K562 (cell line): ENCODE results near the gene PLEKHM2. TPM values are rescaled to one million over a fixed set of nuclear protein-coding genes. Genes with fewer than 3 reads are reported as not detected.

Source experiments
- ATAC-seq: fragments of 200-7000 bp; cut with Tn5 transposase; 3 replicates; pipeline ENCODE4 v1.9.1; 2020; ENCODE audit warnings: moderate library complexity
- BruUV-seq: library from RNA; stranded (reverse); fragments of 400-500 nt; replicated peaks from 2 replicates; lab custom pipeline; 2021; lab: Mats Ljungman, UMichigan
- CTCF ChIA-PET: fragments of 300-600 bp; formaldehyde crosslinking; extraction: SDS; loops from one replicate; lab custom pipeline; 2021; ENCODE audit warnings: low intra/inter-chr PET ratio; lab: Yijun Ruan, JAX
- POLR2A ChIA-PET: fragments of 300-600, 350-650 bp; sonication (Branson Sonifier 250); formaldehyde crosslinking; extraction: SDS; loops from one replicate; lab custom pipeline; 2021; ENCODE audit warnings: antibody characterized with exemption, inconsistent platforms; lab: Yijun Ruan, JAX
- DNase-seq, 4 experiments: peaks; one replicate each; pipeline versions ENCODE4 v3.0.0 to v3.0.0-alpha.2; 2011 to 2018; ENCODE audit warnings: low spot score in 3 of 4, mixed read lengths in 3 of 4; ENCODE audit errors: extremely low read depth in 1 of 4
- FAIRE-seq: peaks from 2 replicates; lab custom pipeline; 2011; peaks lifted over from hg19 to GRCh38; lab: Jason Lieb, UNC
- H2AFZ ChIP-seq: 2 replicates; pipeline ENCODE4 v1.6.0; 2011; ENCODE audit warnings: low read depth, low read length, control low read depth, inconsistent platforms
- H3K27ac ChIP-seq: fragments of 200-600 bp; 3 replicates; pipeline ENCODE4 v1.8.0; 2011; ENCODE audit warnings: low read depth, mild to moderate bottlenecking, control low read depth, inconsistent platforms, low read length, moderate library complexity, mixed read lengths; ENCODE audit errors: extremely low read depth
- H3K27me3 ChIP-seq, 2 experiments: fragments of 300-600 bp in 1 of 2; 2 replicates in 1 of 2; 3 replicates in 1 of 2; pipeline versions ENCODE4 v1.6.0 to v1.8.0; 2011; ENCODE audit warnings: inconsistent platforms in 2 of 2, low read length in 2 of 2, mild to moderate bottlenecking in 1 of 2, mixed read lengths in 1 of 2, moderate library complexity in 1 of 2; ENCODE audit not compliant: control insufficient read depth in 2 of 2, insufficient read depth in 2 of 2
- H3K36me3 ChIP-seq: fragments of 300-600 bp; 3 replicates; pipeline ENCODE4 v1.8.0; 2011; ENCODE audit warnings: mild to moderate bottlenecking, low read length, inconsistent platforms; ENCODE audit not compliant: control insufficient read depth, insufficient read depth
- H3K4me1 ChIP-seq, 2 experiments: fragments of 200-600 bp in 1 of 2; replicated peaks in 1 of 2; 2 replicates in 1 of 2; 3 replicates in 1 of 2; pipeline versions ENCODE4 v1.5.1 to v1.8.0; 2011; ENCODE audit warnings: inconsistent platforms in 2 of 2, low read length in 2 of 2, mild to moderate bottlenecking in 1 of 2, mixed read lengths in 1 of 2, moderate library complexity in 1 of 2; ENCODE audit not compliant: control insufficient read depth in 2 of 2, insufficient read depth in 2 of 2
- H3K4me2 ChIP-seq: 2 replicates; pipeline ENCODE4 v1.6.1; 2011; ENCODE audit warnings: low read length, control low read depth, inconsistent platforms, mixed read lengths; ENCODE audit not compliant: insufficient read depth
- H3K4me3 ChIP-seq: fragments of 200-600 bp; sonication (generic), shearing (Covaris generic); 2 replicates; pipeline ENCODE4 v1.5.1; 2016; ENCODE audit warnings: control low read depth, inconsistent platforms
- H3K79me2 ChIP-seq: fragments of 200-600 bp; 3 replicates; pipeline ENCODE4 v1.8.0; 2011; ENCODE audit warnings: low read length, inconsistent platforms; ENCODE audit not compliant: control insufficient read depth, insufficient read depth
- H3K9ac ChIP-seq, 2 experiments: 2 replicates each; pipeline versions ENCODE4 v1.6.0 to v1.6.1; 2011; ENCODE audit warnings: low read depth in 2 of 2, low read length in 2 of 2, control low read depth in 1 of 2, inconsistent platforms in 1 of 2, mild to moderate bottlenecking in 1 of 2, mixed read lengths in 1 of 2; ENCODE audit not compliant: insufficient read depth in 1 of 2
- H3K9me1 ChIP-seq: one replicate; pipeline ENCODE4 v1.6.0; 2011; ENCODE audit warnings: inconsistent platforms, mild to moderate bottlenecking, low read length, moderate library complexity; ENCODE audit not compliant: control insufficient read depth, insufficient read depth
- H3K9me3 ChIP-seq: replicated peaks from 2 replicates; pipeline ENCODE4 v1.5.1; 2011; ENCODE audit warnings: low read depth, low read length, inconsistent platforms; ENCODE audit not compliant: control insufficient read depth, insufficient read depth
- H4K20me1 ChIP-seq: replicated peaks from 2 replicates; pipeline ENCODE4 v1.6.1; 2011; ENCODE audit warnings: low read length, inconsistent platforms, mixed read lengths; ENCODE audit not compliant: control insufficient read depth, insufficient read depth
- BDP1 ChIP-seq: IDR thresholded peaks from 3 replicates; pipeline ENCODE4 v1.6.1; 2011; ENCODE audit not compliant: insufficient read length, insufficient read depth
- ELF2 ChIP-seq: fragments of 250-450 bp; sonication (Bioruptor Pico); IDR thresholded peaks from 2 replicates; pipeline ENCODE4 v1.5.0; 2021; ENCODE audit warnings: mild to moderate bottlenecking
- MAFK ChIP-seq: IDR thresholded peaks from 2 replicates; pipeline ENCODE4 v1.6.1; 2011; ENCODE audit warnings: low read length, improper control_type of control experiment
- SMAD2 ChIP-seq: fragments of 150-350 bp; IDR thresholded peaks from 2 replicates; pipeline ENCODE4 v1.6.1; 2014; ENCODE audit warnings: low read depth, mild to moderate bottlenecking, low read length
- TAF1 ChIP-seq: IDR thresholded peaks from 2 replicates; pipeline ENCODE4 v1.6.1; 2011; ENCODE audit warnings: mild to moderate bottlenecking, low read length, moderate library complexity; ENCODE audit not compliant: insufficient read depth, control insufficient read depth, severe bottlenecking; ENCODE audit errors: extremely low read depth
- TBL1XR1 ChIP-seq, 2 experiments: IDR thresholded peaks; 2 replicates each; pipeline ENCODE4 v1.6.1; 2012; ENCODE audit warnings: improper control_type of control experiment in 2 of 2, low read length in 2 of 2, mild to moderate bottlenecking in 1 of 2
- XRCC3 ChIP-seq: fragments of 450-650 bp; IDR thresholded peaks from 2 replicates; pipeline ENCODE4 v1.6.1; 2017; ENCODE audit warnings: mild to moderate bottlenecking, moderate library complexity
- XRCC5 ChIP-seq: fragments of 200-400 bp; formaldehyde crosslinking; IDR thresholded peaks from 2 replicates; pipeline ENCODE4 v1.6.1; 2017; ENCODE audit warnings: low read depth, mild to moderate bottlenecking, low read length
- WGBS: fragments of 100-300 bp; shearing (Covaris generic); methylation state at CpG from one replicate; pipeline ENCODE4 v1.1.6; 2016; ENCODE audit warnings: low coverage, mixed read lengths; ENCODE audit not compliant: insufficient coverage; ENCODE audit errors: missing lambda C conversion rate; 5-methylcytosine and 5-hydroxymethylcytosine counted together
- in situ Hi-C: fragments of 300-500 bp; cut with MboI; formaldehyde crosslinking; loops from 4 replicates; pipeline ENCODE4 v1.15.0; 2018; ENCODE audit warnings: inconsistent platforms, mixed read lengths
- intact Hi-C: fragments of 100-400 bp; cut with micrococcal nuclease; formaldehyde crosslinking; loops from 2 replicates; pipeline ENCODE4 v1.14.2; 2022
- polyA plus RNA-seq, 8 experiments: library from polyadenylated mRNA; depleted of rRNA in 4 of 8; stranded (reverse) in 5 of 8; unstranded in 3 of 8; fragments of >200 nt; fragmentation: Nextera tagmentation in 2 of 8; fragmentation: Illumina TruSeq in 1 of 8; extraction: Ambion mirVana in 2 of 8; extraction: Trizol in 1 of 8; gene quantifications; 2 replicates each; pipeline versions ENCODE4 v1.2.1 to v1.2.3, GENCODE V29; 2011 to 2014; ENCODE audit warnings: inconsistent platforms in 1 of 8, missing spikeins in 1 of 8
- total RNA-seq, 7 experiments: library from RNA; depleted of rRNA in 6 of 7; stranded (reverse); fragments of >200 nt in 6 of 7; fragmentation: Illumina TruSeq in 2 of 7; extraction: Trizol in 2 of 7; gene quantifications; 2 replicates each; pipeline versions ENCODE4 v1.2.1 to v1.2.3, GENCODE V29; 2011 to 2021; ENCODE audit warnings: low replicate concordance in 1 of 7
- TF ChIP-seq, protein P1 (sequence below): fragments of 250-450 bp; sonication (Bioruptor Pico); IDR thresholded peaks from 2 replicates; pipeline ENCODE4 v1.5.0; 2022; ENCODE audit warnings: mild to moderate bottlenecking
- TF ChIP-seq, protein P2 (sequence below): fragments of 450-650 bp; IDR thresholded peaks from 2 replicates; pipeline ENCODE4 v1.6.1; 2016; ENCODE audit warnings: mild to moderate bottlenecking, moderate library complexity

Gene PLEKHM2
- total and polyA plus RNA-seq, 9 of the 15 experiments (the other 6 are each of a cell fraction or from before 2014, with no cell fraction given): 0.27 to 63.7 (median 33.2) TPM

DNA sequence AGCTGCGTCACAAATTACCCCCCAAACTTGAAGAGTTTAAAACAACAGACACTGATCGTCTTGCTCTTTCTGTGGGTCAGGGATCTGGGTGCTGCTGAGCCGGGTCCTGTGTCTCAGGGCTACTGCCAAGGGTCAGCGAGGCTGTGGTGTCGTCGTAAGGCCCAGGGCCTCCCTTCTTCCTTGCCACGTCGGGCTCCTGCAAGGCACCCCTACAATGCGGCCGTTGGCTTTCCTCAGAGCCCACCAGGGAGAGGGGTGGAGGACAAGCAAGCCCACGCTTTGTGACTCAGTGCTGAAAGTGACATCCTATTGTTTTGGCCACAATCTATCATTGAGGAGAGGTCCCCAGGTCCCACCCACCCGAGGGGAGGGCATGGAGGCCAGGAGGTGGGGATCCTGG, 66.8 kb downstream of the PLEKHM2 start:
- intact Hi-C loops: no loop called here
- no peak overlapping the region for H3K9ac ChIP-seq
- DNase-seq (no peak), FAIRE-seq (no peak), ATAC-seq (no peak)
- H3K4me1 ChIP-seq: peaks cover 0 to 13% of the 10 kb centered on the region in 2 experiments; a peak in 2 of 5 replicates
- in situ Hi-C loops: no loop called here
- no peak overlapping the region for H3K4me2 ChIP-seq
- H3K9me3 ChIP-seq: no peaks in the 10 kb centered on the region
- no peaks in the 10 kb centered on the region for H3K9me1 ChIP-seq
- no peak overlapping the region for H2AFZ ChIP-seq
- H3K79me2 ChIP-seq: no peaks in the 10 kb centered on the region
- no TSS peak for BruUV-seq
- no peak overlapping the region for H3K4me3 ChIP-seq
- H3K27me3 ChIP-seq: peaks cover 7 to 29% of the 10 kb centered on the region in 2 experiments; a peak in 3 of 5 replicates
- CTCF ChIA-PET: no interaction called here
- no peak overlapping the region for H3K27ac ChIP-seq
- POLR2A ChIA-PET: no interaction called here
- no peaks in the 10 kb centered on the region for H3K36me3 ChIP-seq
- WGBS: 10% methylated on average over 11 of the region's 12 CpGs
- H4K20me1 ChIP-seq: 0 out of 2 replicates have a peak, but pooled peaks cover 4% of the 10 kb centered on the region
- no peak for TF ChIP-seq ELF2 (CRISPR knock-in tag)
- no peak for TF ChIP-seq MAFK
- no peak for TF ChIP-seq XRCC5
- TF ChIP-seq TAF1: no peak
- TF ChIP-seq SMAD2: no peak
- TF ChIP-seq, protein P1, sequence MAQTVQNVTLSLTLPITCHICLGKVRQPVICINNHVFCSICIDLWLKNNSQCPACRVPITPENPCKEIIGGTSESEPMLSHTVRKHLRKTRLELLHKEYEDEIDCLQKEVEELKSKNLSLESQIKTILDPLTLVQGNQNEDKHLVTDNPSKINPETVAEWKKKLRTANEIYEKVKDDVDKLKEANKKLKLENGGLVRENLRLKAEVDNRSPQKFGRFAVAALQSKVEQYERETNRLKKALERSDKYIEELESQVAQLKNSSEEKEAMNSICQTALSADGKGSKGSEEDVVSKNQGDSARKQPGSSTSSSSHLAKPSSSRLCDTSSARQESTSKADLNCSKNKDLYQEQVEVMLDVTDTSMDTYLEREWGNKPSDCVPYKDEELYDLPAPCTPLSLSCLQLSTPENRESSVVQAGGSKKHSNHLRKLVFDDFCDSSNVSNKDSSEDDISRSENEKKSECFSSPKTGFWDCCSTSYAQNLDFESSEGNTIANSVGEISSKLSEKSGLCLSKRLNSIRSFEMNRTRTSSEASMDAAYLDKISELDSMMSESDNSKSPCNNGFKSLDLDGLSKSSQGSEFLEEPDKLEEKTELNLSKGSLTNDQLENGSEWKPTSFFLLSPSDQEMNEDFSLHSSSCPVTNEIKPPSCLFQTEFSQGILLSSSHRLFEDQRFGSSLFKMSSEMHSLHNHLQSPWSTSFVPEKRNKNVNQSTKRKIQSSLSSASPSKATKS (CRISPR knock-in tag): no peak
- no peak for TF ChIP-seq BDP1
- no peak for TF ChIP-seq XRCC3
- TF ChIP-seq TBL1XR1 (IDR thresholded peaks at IDR 0.05; ENCODE audit: low read length in 2 of 2): no peak
- TF ChIP-seq, protein P2, sequence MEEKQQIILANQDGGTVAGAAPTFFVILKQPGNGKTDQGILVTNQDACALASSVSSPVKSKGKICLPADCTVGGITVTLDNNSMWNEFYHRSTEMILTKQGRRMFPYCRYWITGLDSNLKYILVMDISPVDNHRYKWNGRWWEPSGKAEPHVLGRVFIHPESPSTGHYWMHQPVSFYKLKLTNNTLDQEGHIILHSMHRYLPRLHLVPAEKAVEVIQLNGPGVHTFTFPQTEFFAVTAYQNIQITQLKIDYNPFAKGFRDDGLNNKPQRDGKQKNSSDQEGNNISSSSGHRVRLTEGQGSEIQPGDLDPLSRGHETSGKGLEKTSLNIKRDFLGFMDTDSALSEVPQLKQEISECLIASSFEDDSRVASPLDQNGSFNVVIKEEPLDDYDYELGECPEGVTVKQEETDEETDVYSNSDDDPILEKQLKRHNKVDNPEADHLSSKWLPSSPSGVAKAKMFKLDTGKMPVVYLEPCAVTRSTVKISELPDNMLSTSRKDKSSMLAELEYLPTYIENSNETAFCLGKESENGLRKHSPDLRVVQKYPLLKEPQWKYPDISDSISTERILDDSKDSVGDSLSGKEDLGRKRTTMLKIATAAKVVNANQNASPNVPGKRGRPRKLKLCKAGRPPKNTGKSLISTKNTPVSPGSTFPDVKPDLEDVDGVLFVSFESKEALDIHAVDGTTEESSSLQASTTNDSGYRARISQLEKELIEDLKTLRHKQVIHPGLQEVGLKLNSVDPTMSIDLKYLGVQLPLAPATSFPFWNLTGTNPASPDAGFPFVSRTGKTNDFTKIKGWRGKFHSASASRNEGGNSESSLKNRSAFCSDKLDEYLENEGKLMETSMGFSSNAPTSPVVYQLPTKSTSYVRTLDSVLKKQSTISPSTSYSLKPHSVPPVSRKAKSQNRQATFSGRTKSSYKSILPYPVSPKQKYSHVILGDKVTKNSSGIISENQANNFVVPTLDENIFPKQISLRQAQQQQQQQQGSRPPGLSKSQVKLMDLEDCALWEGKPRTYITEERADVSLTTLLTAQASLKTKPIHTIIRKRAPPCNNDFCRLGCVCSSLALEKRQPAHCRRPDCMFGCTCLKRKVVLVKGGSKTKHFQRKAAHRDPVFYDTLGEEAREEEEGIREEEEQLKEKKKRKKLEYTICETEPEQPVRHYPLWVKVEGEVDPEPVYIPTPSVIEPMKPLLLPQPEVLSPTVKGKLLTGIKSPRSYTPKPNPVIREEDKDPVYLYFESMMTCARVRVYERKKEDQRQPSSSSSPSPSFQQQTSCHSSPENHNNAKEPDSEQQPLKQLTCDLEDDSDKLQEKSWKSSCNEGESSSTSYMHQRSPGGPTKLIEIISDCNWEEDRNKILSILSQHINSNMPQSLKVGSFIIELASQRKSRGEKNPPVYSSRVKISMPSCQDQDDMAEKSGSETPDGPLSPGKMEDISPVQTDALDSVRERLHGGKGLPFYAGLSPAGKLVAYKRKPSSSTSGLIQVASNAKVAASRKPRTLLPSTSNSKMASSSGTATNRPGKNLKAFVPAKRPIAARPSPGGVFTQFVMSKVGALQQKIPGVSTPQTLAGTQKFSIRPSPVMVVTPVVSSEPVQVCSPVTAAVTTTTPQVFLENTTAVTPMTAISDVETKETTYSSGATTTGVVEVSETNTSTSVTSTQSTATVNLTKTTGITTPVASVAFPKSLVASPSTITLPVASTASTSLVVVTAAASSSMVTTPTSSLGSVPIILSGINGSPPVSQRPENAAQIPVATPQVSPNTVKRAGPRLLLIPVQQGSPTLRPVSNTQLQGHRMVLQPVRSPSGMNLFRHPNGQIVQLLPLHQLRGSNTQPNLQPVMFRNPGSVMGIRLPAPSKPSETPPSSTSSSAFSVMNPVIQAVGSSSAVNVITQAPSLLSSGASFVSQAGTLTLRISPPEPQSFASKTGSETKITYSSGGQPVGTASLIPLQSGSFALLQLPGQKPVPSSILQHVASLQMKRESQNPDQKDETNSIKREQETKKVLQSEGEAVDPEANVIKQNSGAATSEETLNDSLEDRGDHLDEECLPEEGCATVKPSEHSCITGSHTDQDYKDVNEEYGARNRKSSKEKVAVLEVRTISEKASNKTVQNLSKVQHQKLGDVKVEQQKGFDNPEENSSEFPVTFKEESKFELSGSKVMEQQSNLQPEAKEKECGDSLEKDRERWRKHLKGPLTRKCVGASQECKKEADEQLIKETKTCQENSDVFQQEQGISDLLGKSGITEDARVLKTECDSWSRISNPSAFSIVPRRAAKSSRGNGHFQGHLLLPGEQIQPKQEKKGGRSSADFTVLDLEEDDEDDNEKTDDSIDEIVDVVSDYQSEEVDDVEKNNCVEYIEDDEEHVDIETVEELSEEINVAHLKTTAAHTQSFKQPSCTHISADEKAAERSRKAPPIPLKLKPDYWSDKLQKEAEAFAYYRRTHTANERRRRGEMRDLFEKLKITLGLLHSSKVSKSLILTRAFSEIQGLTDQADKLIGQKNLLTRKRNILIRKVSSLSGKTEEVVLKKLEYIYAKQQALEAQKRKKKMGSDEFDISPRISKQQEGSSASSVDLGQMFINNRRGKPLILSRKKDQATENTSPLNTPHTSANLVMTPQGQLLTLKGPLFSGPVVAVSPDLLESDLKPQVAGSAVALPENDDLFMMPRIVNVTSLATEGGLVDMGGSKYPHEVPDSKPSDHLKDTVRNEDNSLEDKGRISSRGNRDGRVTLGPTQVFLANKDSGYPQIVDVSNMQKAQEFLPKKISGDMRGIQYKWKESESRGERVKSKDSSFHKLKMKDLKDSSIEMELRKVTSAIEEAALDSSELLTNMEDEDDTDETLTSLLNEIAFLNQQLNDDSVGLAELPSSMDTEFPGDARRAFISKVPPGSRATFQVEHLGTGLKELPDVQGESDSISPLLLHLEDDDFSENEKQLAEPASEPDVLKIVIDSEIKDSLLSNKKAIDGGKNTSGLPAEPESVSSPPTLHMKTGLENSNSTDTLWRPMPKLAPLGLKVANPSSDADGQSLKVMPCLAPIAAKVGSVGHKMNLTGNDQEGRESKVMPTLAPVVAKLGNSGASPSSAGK: no peak
